Ovary (tissue), 3 donors: ENCODE data around the gene REST.
"Not testable (repeated sequence)": the region's sequence is repeated elsewhere in the genome, so short reads cannot be mapped to it uniquely, and the experiment has no call there.

Source experiments
- CTCF ChIP-seq, 3 donors: fragments of 450-650 bp in 2 of 3; fragments of 200-600 bp in 1 of 3; IDR thresholded peaks; one replicate each; pipeline versions ENCODE4 v1.5.1 to v1.8.0; 2016 to 2022; ENCODE audit warnings: antibody characterized with exemption in 3 of 3, mild to moderate bottlenecking in 1 of 3
- EP300 ChIP-seq: sonication (generic); formaldehyde crosslinking; IDR thresholded peaks from one replicate; pipeline ENCODE4 v1.6.1; 2017; ENCODE audit warnings: antibody characterized with exemption
- POLR2A ChIP-seq: fragments of 450-650 bp; IDR thresholded peaks from one replicate; pipeline ENCODE4 v1.6.1; 2017; ENCODE audit warnings: antibody characterized with exemption, mild to moderate bottlenecking, moderate library complexity
- donor health status: DM: no; HTN: no; CAD: no.

- TF ChIP-seq EP300; CTCF (IDR thresholded peaks at IDR 0.05); POLR2A: not testable (repeated sequence)
Measured at GRCh38 chr4:56914977-56915376, 7.3 kb downstream of the REST start.
